GM21825 (cell line): ENCODE measurements around the gene CPNE2.
"Not testable (repeated sequence)": the region's sequence is repeated elsewhere in the genome, so short reads cannot be mapped to it uniquely, and the experiment has no call there.

Source experiments
- ATAC-seq: cut with Tn5 transposase; IDR thresholded peaks from one replicate; pipeline ENCODE4 v1.9.1; 2021; ENCODE audit warnings: mild to moderate bottlenecking, moderate library complexity; ENCODE audit not compliant: unreplicated experiment

The CPNE2 gene

GRCh38 chr16:57165483-57165882, 73.1 kb downstream of the CPNE2 start:
- no peak for ATAC-seq

- no peak for ATAC-seq
These were observed 73.6 kb downstream of the CPNE2 start for GRCh38 chr16:57165938-57166337.

GRCh38 chr16:57166451-57166850, 74.1 kb downstream of the CPNE2 start:
- no peak for ATAC-seq

GRCh38 chr16:57166951-57167350, 74.6 kb downstream of the CPNE2 start:
- no peak for ATAC-seq

- ATAC-seq: no peak
These were observed 75.2 kb downstream of the CPNE2 start for GRCh38 chr16:57167538-57167937.

- ATAC-seq: no peak
These were observed 75.6 kb downstream of the CPNE2 start for GRCh38 chr16:57167953-57168352.

GRCh38 chr16:57169327-57169726, 76.9 kb downstream of the CPNE2 start:
- no peak for ATAC-seq

GRCh38 chr16:57172721-57173290, 80.4 kb downstream of the CPNE2 start:
- ATAC-seq: no peak

- ATAC-seq: no peak
These were observed 83.5 kb downstream of the CPNE2 start for GRCh38 chr16:57175896-57176295.

GRCh38 chr16:57178196-57178595, 85.8 kb downstream of the CPNE2 start:
- no peak for ATAC-seq

- no peak for ATAC-seq
These were observed 86.4 kb downstream of the CPNE2 start for GRCh38 chr16:57178793-57179212.

GRCh38 chr16:57179215-57179828, 86.9 kb downstream of the CPNE2 start:
- no peak for ATAC-seq

- no peak for ATAC-seq
These were observed 91.7 kb downstream of the CPNE2 start for GRCh38 chr16:57184113-57184512.

GRCh38 chr16:57184887-57185445, 92.6 kb downstream of the CPNE2 start:
- ATAC-seq: no peak

GRCh38 chr16:57185446-57185944, 93.1 kb downstream of the CPNE2 start:
- ATAC-seq: peak; percentile 36

GRCh38 chr16:57185945-57186871, 93.8 kb downstream of the CPNE2 start, which contains the start of the genes PSME3IP1 and RSPRY1:
Gene PSME3IP1 (minus strand): TSS chr16:57186039. CDS start chr16:57173854, 12,185 bp downstream.
Gene RSPRY1 (plus strand): TSS chr16:57186329. CDS start chr16:57204659, 18,330 bp downstream.
- ATAC-seq: peak; percentile 86

- ATAC-seq: no peak
These were observed 94.8 kb downstream of the CPNE2 start for GRCh38 chr16:57186872-57187854.

- not testable (repeated sequence) for ATAC-seq
These were observed 95.7 kb downstream of the CPNE2 start for GRCh38 chr16:57187902-57188710.

GRCh38 chr16:57188711-57189002, 96.3 kb downstream of the CPNE2 start:
- ATAC-seq: no peak
